Osteocyte (in vitro differentiated cells): Measurements from ENCODE around the gene AMPD3. TPM values are rescaled to one million over a fixed set of nuclear protein-coding genes. Genes with fewer than 3 reads are reported as not detected.

Experiments
- DNase-seq: peaks from one replicate; pipeline ENCODE4 v3.0.0; 2021; ENCODE audit warnings: mixed read lengths; ENCODE audit not compliant: unreplicated experiment; ENCODE audit errors: extremely low spot score
- H3K27ac Mint-ChIP-seq: one replicate; pipeline ENCODE4 v1.8.0; 2021; ENCODE audit warnings: mild to moderate bottlenecking, mixed read lengths; ENCODE audit not compliant: unreplicated experiment
- H3K27me3 Mint-ChIP-seq: one replicate; pipeline ENCODE4 v1.8.0; 2021; ENCODE audit warnings: mixed read lengths; ENCODE audit not compliant: unreplicated experiment
- H3K36me3 Mint-ChIP-seq: one replicate; pipeline ENCODE4 v1.8.0; 2021; ENCODE audit warnings: mixed read lengths; ENCODE audit not compliant: unreplicated experiment
- H3K4me1 Mint-ChIP-seq: one replicate; pipeline ENCODE4 v1.8.0; 2021; ENCODE audit warnings: mixed read lengths; ENCODE audit not compliant: unreplicated experiment
- H3K4me3 Mint-ChIP-seq: one replicate; pipeline ENCODE4 v1.8.0; 2021; ENCODE audit warnings: mild to moderate bottlenecking, moderate library complexity, mixed read lengths; ENCODE audit not compliant: unreplicated experiment
- H3K9me3 Mint-ChIP-seq: one replicate; pipeline ENCODE4 v1.8.0; 2021; ENCODE audit warnings: mixed read lengths; ENCODE audit not compliant: unreplicated experiment
- total RNA-seq: library from RNA; stranded (reverse); gene quantifications from 2 replicates; pipeline ENCODE4 v1.2.1, GENCODE V29; 2021
- TF ChIP-seq, protein P1 (sequence below): fragments of 200-600 bp; sonication (generic); IDR thresholded peaks from 2 replicates; pipeline ENCODE4 v1.5.0; 2021; ENCODE audit warnings: antibody characterized with exemption, mild to moderate bottlenecking, moderate library complexity

AMPD3 gene
- total RNA-seq, 1 donor from 2014 or later = 5.3 TPM

DNA sequence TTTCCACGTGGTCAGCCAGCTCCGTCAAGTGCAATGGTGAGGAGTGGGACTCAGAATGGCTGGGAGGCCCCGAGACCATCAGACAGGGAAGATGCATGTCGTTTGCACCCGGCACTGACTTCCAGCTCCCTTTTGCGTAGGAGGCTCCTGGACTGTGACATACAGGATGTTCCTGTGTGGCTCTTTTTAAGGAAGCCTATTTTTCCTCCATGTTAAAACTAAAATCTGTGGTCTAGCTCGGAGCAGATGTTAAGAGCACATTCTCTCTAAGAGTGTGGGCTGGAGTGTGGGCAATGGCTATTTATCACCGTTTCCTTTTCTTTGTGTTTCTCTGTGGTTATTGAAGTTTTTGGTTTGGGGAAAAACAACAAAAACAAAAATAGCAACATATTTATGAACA is 40.9 kb upstream of the AMPD3 start:
- no peaks in the 10 kb centered on the region for H3K9me3 Mint-ChIP-seq
- H3K36me3 Mint-ChIP-seq = no peaks in the 10 kb centered on the region
- TF ChIP-seq, protein P1, sequence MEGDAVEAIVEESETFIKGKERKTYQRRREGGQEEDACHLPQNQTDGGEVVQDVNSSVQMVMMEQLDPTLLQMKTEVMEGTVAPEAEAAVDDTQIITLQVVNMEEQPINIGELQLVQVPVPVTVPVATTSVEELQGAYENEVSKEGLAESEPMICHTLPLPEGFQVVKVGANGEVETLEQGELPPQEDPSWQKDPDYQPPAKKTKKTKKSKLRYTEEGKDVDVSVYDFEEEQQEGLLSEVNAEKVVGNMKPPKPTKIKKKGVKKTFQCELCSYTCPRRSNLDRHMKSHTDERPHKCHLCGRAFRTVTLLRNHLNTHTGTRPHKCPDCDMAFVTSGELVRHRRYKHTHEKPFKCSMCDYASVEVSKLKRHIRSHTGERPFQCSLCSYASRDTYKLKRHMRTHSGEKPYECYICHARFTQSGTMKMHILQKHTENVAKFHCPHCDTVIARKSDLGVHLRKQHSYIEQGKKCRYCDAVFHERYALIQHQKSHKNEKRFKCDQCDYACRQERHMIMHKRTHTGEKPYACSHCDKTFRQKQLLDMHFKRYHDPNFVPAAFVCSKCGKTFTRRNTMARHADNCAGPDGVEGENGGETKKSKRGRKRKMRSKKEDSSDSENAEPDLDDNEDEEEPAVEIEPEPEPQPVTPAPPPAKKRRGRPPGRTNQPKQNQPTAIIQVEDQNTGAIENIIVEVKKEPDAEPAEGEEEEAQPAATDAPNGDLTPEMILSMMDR = no peak
- no peak for DNase-seq
- no peak overlapping the region for H3K4me3 Mint-ChIP-seq
- H3K27ac Mint-ChIP-seq = no peak overlapping the region
- H3K27me3 Mint-ChIP-seq = peaks cover 4% of the 10 kb centered on the region
- H3K4me1 Mint-ChIP-seq = peaks cover 18% of the 10 kb centered on the region

DNA sequence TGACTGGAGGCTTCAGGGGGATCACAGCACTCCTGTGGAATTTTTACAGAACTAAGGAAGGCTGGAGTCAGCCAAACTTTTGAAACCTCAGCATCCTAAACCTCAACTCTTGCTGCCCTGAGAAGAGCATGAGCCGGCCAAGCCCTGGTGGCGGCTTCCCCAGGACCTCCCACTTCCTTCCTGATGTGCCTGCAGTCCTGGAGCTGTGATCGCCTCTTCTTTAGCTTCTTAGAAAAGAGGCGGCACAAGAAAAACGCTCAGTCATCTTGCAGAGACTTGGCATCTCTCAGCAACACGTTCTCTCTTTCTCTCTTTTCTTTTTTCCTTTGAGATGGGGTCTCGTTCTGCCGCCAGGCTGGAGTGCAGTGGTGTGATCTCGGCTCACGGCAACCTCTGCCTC is 40.4 kb upstream of the AMPD3 start:
- DNase-seq = no peak
- Mint-ChIP-seq H3K36me3 (no peaks in the 10 kb centered on the region), H3K4me1 (peaks cover 13% of the 10 kb centered on the region), H3K27ac (no peak overlapping the region), H3K4me3 (no peak overlapping the region), H3K9me3 (no peaks in the 10 kb centered on the region), H3K27me3 (peaks cover 4% of the 10 kb centered on the region)
- TF ChIP-seq, protein P1 = no peak

DNA sequence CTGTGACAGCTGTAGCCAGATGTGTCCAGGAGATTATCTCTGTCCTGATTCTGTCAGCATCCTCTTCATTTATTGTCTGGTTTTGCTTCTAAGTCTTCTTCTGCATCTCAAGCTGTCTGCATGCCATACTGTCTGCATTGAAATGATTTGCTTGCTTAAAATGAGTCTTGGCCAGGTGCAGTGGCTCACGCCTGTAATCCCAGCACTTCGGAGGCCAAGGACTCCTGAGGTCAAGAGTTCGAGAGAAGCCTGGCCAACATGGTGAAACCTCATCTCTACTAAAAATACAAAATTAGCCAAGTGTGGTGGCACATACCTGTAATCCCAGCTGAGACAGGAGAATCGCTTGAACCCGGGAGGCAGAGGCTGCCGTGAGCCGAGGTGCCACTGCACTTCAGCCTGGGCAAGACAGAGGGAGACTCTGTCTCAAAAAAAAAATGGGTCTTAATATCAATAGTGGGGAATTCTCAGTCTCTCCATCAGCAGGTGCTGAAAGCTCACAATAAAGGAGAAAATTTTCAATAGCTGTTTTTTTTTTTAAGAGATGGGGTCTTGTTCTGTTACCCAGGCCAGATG is 39.2 kb upstream of the AMPD3 start:
- Mint-ChIP-seq H3K36me3 (no peaks in the 10 kb centered on the region), H3K27ac (no peak overlapping the region), H3K4me3 (no peak overlapping the region), H3K4me1 (peaks cover 8% of the 10 kb centered on the region), H3K27me3 (peaks cover 4% of the 10 kb centered on the region), H3K9me3 (no peaks in the 10 kb centered on the region)
- no peak for DNase-seq
- TF ChIP-seq, protein P1 = peak; percentile 23

DNA sequence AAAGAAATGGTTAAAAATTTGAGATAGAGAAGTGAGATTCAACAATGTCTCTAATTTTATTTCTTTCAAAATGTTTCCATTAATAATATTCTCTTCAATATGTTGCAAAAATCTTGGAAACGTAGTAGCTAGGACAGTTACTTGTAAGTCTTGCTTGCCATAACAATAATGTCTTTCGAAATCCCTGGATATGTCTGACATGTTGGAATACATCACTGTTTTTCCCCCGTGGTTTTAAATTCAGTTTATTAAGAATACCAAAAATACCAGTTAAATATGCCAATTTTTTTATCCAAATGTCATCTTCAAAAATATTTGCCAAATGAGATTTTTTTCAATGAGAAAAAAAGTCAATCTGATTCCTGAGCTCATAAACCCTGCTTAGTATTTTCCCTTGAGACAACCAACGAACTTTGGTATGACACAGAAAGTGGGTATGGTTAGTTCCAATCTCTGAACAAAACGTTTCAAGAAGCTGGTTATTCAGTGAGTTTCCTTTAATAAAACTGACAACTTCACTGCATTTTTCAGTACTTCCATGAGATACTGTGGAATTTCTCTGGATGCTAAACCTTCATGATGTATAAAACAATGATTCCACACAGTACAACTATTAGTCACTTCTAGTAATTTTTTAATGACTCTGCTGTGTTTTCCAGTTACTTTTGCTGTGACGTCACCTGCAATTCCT is 36.7 kb upstream of the AMPD3 start:
- peaks cover 8% of the 10 kb centered on the region for H3K4me1 Mint-ChIP-seq
- peaks cover 4% of the 10 kb centered on the region for H3K36me3 Mint-ChIP-seq
- TF ChIP-seq, protein P1 = no peak
- H3K9me3 Mint-ChIP-seq = peaks cover 9% of the 10 kb centered on the region
- no peak overlapping the region for H3K27ac Mint-ChIP-seq
- no peak overlapping the region for H3K4me3 Mint-ChIP-seq
- peaks cover 12% of the 10 kb centered on the region for H3K27me3 Mint-ChIP-seq
- DNase-seq = no peak

DNA sequence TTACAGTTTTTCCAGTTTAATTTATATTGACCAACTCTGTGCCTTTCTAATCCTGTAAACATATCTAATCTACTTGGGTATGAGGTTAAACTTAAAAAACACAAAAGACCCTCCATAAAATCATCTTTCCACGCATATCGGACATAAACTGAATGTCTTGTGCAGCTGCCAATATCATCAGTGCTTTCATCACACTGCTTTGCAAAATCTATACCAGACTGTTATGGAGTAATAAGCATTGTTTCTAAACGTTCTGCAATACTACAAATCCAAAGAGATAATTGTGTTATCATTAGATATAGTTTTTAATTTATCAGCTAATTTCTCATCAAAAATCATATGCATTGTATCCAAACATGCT is 36.1 kb upstream of the AMPD3 start:
- peaks cover 16% of the 10 kb centered on the region for H3K27me3 Mint-ChIP-seq
- peaks cover 4% of the 10 kb centered on the region for H3K36me3 Mint-ChIP-seq
- H3K9me3 Mint-ChIP-seq = peaks cover 10% of the 10 kb centered on the region
- no peak overlapping the region for H3K27ac Mint-ChIP-seq
- no peak for DNase-seq
- TF ChIP-seq, protein P1 = no peak
- H3K4me3 Mint-ChIP-seq = no peak overlapping the region
- H3K4me1 Mint-ChIP-seq = peaks cover 4% of the 10 kb centered on the region
